GM15510 (cell line): Measurements from ENCODE around the gene RILPL2.

Source experiments
- POLR2A ChIP-seq: IDR thresholded peaks from 3 replicates; pipeline ENCODE4 v1.6.1; 2011; ENCODE audit warnings: borderline replicate concordance; ENCODE audit not compliant: insufficient read length; ENCODE audit errors: extremely low read depth

Gene RILPL2

DNA sequence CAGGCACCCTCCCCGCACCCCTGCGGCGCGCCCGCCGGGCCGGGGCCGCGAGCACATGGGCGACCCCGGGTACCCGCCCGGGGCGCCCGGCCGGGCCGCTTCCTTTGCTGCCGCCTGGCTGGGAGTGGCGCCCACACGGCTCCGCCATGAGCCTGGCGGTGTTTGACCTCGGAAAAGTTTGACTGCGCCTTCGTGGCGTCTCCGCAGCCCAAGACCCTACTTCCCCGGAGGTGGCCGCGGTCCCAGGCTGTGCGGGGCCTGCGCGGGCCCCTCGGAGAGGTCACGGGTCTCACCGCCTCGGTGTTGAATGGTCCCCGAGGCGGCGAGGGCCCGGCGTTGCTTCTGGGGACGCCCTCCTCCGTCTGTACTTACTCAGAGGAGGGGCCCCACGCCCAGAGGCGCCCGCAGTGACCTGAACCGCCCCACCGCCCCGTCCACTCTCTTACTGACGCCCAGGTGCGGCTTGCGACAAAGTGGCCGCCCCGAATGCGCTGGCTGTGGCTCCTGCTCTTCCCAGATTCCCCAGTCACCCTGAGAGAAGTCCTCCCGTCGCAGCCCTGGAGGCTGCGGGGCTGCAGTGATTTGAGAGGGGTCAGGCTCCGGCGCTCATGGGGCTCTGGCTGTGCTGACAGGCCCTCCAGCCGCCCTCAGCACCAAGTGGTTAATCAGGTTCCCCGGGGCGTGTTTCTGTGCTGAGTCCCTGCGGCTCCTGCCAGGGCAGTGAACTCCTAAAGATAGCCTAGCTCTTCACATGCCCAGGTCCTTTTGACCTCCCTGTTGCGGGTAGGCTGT lies 46.7 kb downstream of the RILPL2 start:
- peak; percentile 38 for TF ChIP-seq POLR2A

- TF ChIP-seq POLR2A: no peak
These were observed 47.4 kb downstream of the RILPL2 start for GRCh38 chr12:123388951-123389559.

DNA sequence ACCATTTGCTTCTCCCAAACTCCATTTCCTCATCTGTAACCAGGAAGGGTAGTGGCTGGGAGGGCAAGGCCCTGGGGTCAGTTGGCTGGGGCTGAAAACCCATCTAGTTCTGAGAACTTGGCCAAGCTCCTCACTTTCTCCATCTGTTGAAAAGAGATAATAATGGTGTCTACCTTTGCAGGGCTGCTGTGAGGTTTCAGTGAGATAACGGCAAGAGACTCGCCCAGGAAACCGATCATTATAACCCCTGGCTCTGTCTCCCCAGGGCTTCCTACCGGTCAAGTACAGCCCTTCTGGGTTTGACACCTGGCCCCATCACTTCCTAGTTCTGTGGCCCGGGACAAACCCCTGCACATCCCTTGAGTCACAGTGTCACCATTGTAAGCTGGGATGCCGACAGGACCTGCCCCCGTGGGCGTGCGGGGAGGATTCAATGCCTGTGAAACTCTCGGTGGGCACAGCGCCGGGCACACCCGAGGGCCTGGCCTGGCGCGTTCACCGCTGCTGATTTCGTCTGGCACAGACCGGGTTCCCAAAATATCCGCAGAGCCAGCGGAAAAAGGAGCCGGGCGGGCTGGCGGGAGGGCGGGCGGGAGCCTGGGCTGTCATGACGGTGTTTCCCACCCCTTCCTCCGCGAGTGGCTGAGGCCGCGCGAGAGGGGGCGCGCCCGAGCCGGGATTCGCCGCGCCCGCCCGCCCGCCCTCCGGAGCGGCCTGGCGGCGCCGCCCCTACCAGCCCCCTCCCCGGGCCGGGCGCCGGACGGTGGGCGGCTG lies 48.1 kb downstream of the RILPL2 start:
- TF ChIP-seq POLR2A: peak; percentile 22

DNA sequence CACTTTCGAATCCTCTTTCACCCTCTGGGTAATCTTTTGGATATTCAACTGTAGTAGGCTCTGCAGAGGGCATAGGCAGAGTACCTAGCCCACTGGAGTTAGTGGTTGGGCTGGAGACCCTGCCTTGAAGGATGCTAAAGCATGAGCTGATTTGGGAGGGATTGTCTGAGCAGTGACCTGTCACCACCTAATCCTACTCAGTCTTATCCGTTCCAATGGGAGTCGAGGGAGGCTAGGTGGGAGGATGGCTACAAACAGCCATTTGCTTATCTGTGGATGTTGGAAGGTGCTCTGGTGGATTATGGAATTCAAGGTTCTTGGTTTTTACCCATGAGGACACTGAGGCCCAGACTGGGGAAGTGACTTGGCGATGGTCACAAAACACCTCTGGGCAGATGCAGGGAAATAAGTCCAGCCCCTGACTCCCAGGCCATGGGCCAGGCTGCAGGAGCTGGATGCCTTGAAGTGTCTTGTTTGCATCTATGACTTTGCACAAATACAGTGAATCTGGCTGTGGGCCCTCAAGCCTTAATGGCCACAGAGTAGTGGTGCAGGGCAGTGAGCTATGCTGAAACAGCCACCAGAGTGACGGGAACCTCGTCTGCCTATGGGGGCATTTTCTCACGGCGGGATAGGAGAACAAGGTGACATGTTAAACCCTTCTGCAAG lies 48.8 kb downstream of the RILPL2 start:
- no peak for TF ChIP-seq POLR2A

GRCh38 chr12:123384994-123385376 lies 51.5 kb downstream of the RILPL2 start:
- TF ChIP-seq POLR2A: no peak

- TF ChIP-seq POLR2A: no peak
These were observed 52.0 kb downstream of the RILPL2 start for GRCh38 chr12:123384318-123384993.

DNA sequence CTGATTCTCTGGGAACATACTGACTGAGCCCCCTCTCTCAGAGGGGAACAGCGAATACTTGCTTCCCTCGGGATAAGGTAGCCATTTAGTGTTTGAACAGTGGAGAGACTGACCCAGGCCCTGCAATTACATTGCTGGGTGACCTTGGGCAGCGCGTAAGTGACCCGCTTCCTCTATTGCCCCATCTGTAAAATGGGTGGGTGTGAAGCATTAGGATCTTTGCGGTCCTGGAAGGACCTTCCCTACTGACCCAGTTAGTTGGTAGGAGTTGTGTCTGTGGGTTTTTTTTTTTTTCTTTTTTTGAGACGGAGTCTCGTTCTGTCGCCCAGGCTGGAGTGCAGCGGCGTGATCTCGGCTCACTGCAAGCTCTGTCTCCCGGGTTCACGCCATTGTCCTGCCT lies 53.8 kb downstream of the RILPL2 start:
- no peak for TF ChIP-seq POLR2A

DNA sequence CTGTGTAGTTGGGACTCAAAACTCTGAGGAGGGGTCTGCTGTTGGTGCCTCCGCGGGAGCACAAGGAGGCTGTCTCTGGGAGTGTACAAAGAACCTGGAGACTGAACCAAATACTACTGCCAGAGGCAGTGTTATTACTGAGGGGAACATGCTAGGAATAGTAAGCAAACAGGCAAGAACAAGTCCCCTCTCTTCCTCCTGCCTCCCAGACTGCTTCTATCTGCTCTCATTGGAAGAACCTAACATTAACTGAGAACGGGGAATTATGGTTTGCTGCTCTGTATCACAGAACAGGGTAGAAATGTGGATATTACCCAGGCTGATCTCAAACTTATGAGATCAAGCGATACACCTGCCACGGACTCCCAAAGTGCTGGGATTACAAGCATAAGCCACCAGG lies 57.1 kb downstream of the RILPL2 start:
- no peak for TF ChIP-seq POLR2A

DNA sequence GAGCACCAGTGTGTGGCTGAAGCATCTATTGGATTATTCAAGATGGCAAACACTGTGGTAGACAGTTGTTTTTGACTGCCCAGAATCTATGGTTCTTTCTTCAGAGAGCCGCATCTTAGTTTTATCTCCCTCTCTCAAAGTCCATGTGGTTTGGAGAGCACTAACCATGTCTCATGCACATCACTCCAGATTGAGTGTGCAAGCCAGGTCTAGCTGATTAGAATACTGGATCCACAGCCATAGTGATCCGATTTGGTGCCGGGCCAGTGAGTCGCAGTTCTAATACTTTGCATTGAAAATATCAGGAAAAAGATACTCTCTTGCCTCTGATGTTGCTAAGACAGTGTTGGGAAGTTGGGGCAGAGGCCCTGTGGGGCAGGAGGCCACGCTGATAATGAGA lies 67.3 kb downstream of the RILPL2 start:
- no peak for TF ChIP-seq POLR2A

- no peak for TF ChIP-seq POLR2A
These were observed 69.0 kb downstream of the RILPL2 start for GRCh38 chr12:123367511-123367910.
